ENCODE results near the gene SVOPL.

SVOPL gene

GRCh38 chr7:138618506-138618905 is 82.7 kb downstream of the SVOPL start:
- Histone ChIP-seq H3K4me2 (ENCODE audit: insufficient read depth, low read length) (no peak overlapping the region), H3K79me2 (ENCODE audit: insufficient read depth, low read length) (no peaks in the 10 kb centered on the region)

GRCh38 chr7:138616085-138616484 is 85.1 kb downstream of the SVOPL start:
- no peak for ATAC-seq (ENCODE audit: insufficient read depth, low read depth)
- no peaks in the 10 kb centered on the region for H3K79me2 ChIP-seq (ENCODE audit: insufficient read depth, low read length)
- no peaks in the 10 kb centered on the region for H3K4me1 ChIP-seq (ENCODE audit: insufficient read depth, low read length)
- no peaks in the 10 kb centered on the region for H3K36me3 ChIP-seq (ENCODE audit: insufficient read depth, low read length)
- H3K9me3 ChIP-seq (ENCODE audit: insufficient read depth, low read length, severe bottlenecking) = no peaks in the 10 kb centered on the region
- no peak for DNase-seq
- no peak overlapping the region for H3K4me2 ChIP-seq (ENCODE audit: insufficient read depth, low read length)
- H4K20me1 ChIP-seq (ENCODE audit: insufficient read depth, low read length) = peaks cover 3% of the 10 kb centered on the region
- peaks cover 4% of the 10 kb centered on the region for H3K27me3 ChIP-seq (ENCODE audit: insufficient read depth, low read length, poor library complexity)
- H2AFZ ChIP-seq (ENCODE audit: low read depth, low read length) = no peak overlapping the region
- no peak overlapping the region for H3K9ac ChIP-seq (ENCODE audit: low read depth, low read length)
- TF ChIP-seq CTCF (IDR thresholded peaks at IDR 0.05; ENCODE audit: borderline replicate concordance, extremely low read depth, low read length, poor library complexity, severe bottlenecking) (no peak), EZH2 (IDR thresholded peaks at IDR 0.05; ENCODE audit: borderline replicate concordance, low read depth, low read length, severe bottlenecking) (no peak)
- H3K27ac ChIP-seq (ENCODE audit: low read length) = no peak overlapping the region
- no peak overlapping the region for H3K4me3 ChIP-seq (ENCODE audit: low read depth in 1 of 2, low read length in 2 of 2)

More at GRCh38 chr7:138618506-138618905, 82.7 kb downstream of the SVOPL start:
- no peaks in the 10 kb centered on the region for H3K36me3 ChIP-seq (ENCODE audit: insufficient read depth, low read length)
- H4K20me1 ChIP-seq (ENCODE audit: insufficient read depth, low read length) = peaks cover 4% of the 10 kb centered on the region
- H3K4me3 ChIP-seq (ENCODE audit: low read depth in 1 of 2, low read length in 2 of 2) = no peak overlapping the region
- no peak for TF ChIP-seq EZH2 (IDR thresholded peaks at IDR 0.05; ENCODE audit: borderline replicate concordance, low read depth, low read length, severe bottlenecking)
- no peak for TF ChIP-seq CTCF (IDR thresholded peaks at IDR 0.05; ENCODE audit: borderline replicate concordance, extremely low read depth, low read length, poor library complexity, severe bottlenecking)
- H3K9ac ChIP-seq (ENCODE audit: low read depth, low read length) = no peak overlapping the region
- H3K27ac ChIP-seq (ENCODE audit: low read length) = no peak overlapping the region
- no peak for DNase-seq
- peaks cover 4% of the 10 kb centered on the region for H3K27me3 ChIP-seq (ENCODE audit: insufficient read depth, low read length, poor library complexity)
- H3K4me1 ChIP-seq (ENCODE audit: insufficient read depth, low read length) = no peaks in the 10 kb centered on the region
- ATAC-seq (ENCODE audit: insufficient read depth, low read depth) = no peak
- H2AFZ ChIP-seq (ENCODE audit: low read depth, low read length) = no peak overlapping the region
- H3K9me3 ChIP-seq (ENCODE audit: insufficient read depth, low read length, severe bottlenecking) = no peaks in the 10 kb centered on the region

GRCh38 chr7:138613630-138614029 is 87.5 kb downstream of the SVOPL start:
- no peaks in the 10 kb centered on the region for H4K20me1 ChIP-seq (ENCODE audit: insufficient read depth, low read length)
- H3K9ac ChIP-seq (ENCODE audit: low read depth, low read length) = no peak overlapping the region
- no peak overlapping the region for H2AFZ ChIP-seq (ENCODE audit: low read depth, low read length)
- no peaks in the 10 kb centered on the region for H3K9me3 ChIP-seq (ENCODE audit: insufficient read depth, low read length, severe bottlenecking)
- no peaks in the 10 kb centered on the region for H3K79me2 ChIP-seq (ENCODE audit: insufficient read depth, low read length)
- H3K36me3 ChIP-seq (ENCODE audit: insufficient read depth, low read length) = no peaks in the 10 kb centered on the region
- peaks cover 4% of the 10 kb centered on the region for H3K27me3 ChIP-seq (ENCODE audit: insufficient read depth, low read length, poor library complexity)
- DNase-seq (no peak), ATAC-seq (ENCODE audit: insufficient read depth, low read depth) (no peak)
- TF ChIP-seq EZH2 (IDR thresholded peaks at IDR 0.05; ENCODE audit: borderline replicate concordance, low read depth, low read length, severe bottlenecking) (no peak), CTCF (IDR thresholded peaks at IDR 0.05; ENCODE audit: borderline replicate concordance, extremely low read depth, low read length, poor library complexity, severe bottlenecking) (no peak)
- H3K4me3 ChIP-seq (ENCODE audit: low read depth in 1 of 2, low read length in 2 of 2) = no peak overlapping the region
- no peak overlapping the region for H3K4me2 ChIP-seq (ENCODE audit: insufficient read depth, low read length)
- H3K27ac ChIP-seq (ENCODE audit: low read length) = no peak overlapping the region
- no peaks in the 10 kb centered on the region for H3K4me1 ChIP-seq (ENCODE audit: insufficient read depth, low read length)

GRCh38 chr7:138610671-138611170 is 90.4 kb downstream of the SVOPL start:
- ATAC-seq (ENCODE audit: insufficient read depth, low read depth) (no peak), DNase-seq (no peak)
- H3K27me3 ChIP-seq (ENCODE audit: insufficient read depth, low read length, poor library complexity) = no peaks in the 10 kb centered on the region
- no peaks in the 10 kb centered on the region for H3K4me1 ChIP-seq (ENCODE audit: insufficient read depth, low read length)
- no peak overlapping the region for H3K9ac ChIP-seq (ENCODE audit: low read depth, low read length)
- no peak overlapping the region for H3K27ac ChIP-seq (ENCODE audit: low read length)
- H3K79me2 ChIP-seq (ENCODE audit: insufficient read depth, low read length) = no peaks in the 10 kb centered on the region
- H3K9me3 ChIP-seq (ENCODE audit: insufficient read depth, low read length, severe bottlenecking) = peaks cover 7% of the 10 kb centered on the region
- no peak overlapping the region for H3K4me3 ChIP-seq (ENCODE audit: low read depth in 1 of 2, low read length in 2 of 2)
- no peaks in the 10 kb centered on the region for H4K20me1 ChIP-seq (ENCODE audit: insufficient read depth, low read length)
- H3K4me2 ChIP-seq (ENCODE audit: insufficient read depth, low read length) = no peak overlapping the region
- TF ChIP-seq EZH2 (IDR thresholded peaks at IDR 0.05; ENCODE audit: borderline replicate concordance, low read depth, low read length, severe bottlenecking) (no peak), CTCF (IDR thresholded peaks at IDR 0.05; ENCODE audit: borderline replicate concordance, extremely low read depth, low read length, poor library complexity, severe bottlenecking) (no peak)
- H3K36me3 ChIP-seq (ENCODE audit: insufficient read depth, low read length) = no peaks in the 10 kb centered on the region
- no peak overlapping the region for H2AFZ ChIP-seq (ENCODE audit: low read depth, low read length)
